HepG2 (cell line): Measurements from ENCODE around the gene DDX31. TPM values are rescaled to one million over a fixed set of nuclear protein-coding genes. Genes with fewer than 3 reads are reported as not detected.

Experiments
- HNF1A ChIP-seq, 2 experiments: sonication (generic) in 1 of 2; formaldehyde crosslinking in 1 of 2; IDR thresholded peaks; 2 replicates each; pipeline versions ENCODE4 v1.4.0 to v1.6.1; 2016 to 2020; ENCODE audit warnings: borderline replicate concordance in 1 of 2, low read depth in 1 of 2, mild to moderate bottlenecking in 1 of 2, missing genetic modification reagents in 1 of 2
- JDP2 ChIP-seq: sonication (generic); formaldehyde crosslinking; IDR thresholded peaks from 2 replicates; pipeline ENCODE4 v1.8.1; 2022; ENCODE audit warnings: missing genetic modification reagents, borderline replicate concordance
- MYC ChIP-seq: sonication (generic); formaldehyde crosslinking; IDR thresholded peaks from 2 replicates; pipeline ENCODE4 v1.9.0; 2021; ENCODE audit warnings: missing genetic modification reagents, borderline replicate concordance
- polyA plus RNA-seq, 8 experiments: library from polyadenylated mRNA; depleted of rRNA in 3 of 8; stranded (reverse) in 7 of 8; unstranded in 1 of 8; fragments of >200 nt; fragmentation: Illumina TruSeq in 4 of 8; extraction: Trizol in 4 of 8; gene quantifications; 2 replicates each; pipeline versions ENCODE4 v1.2.1 to v1.2.3, GENCODE V29; 2011 to 2016; ENCODE audit warnings: low read depth in 4 of 8, missing spikeins in 1 of 8, mixed read lengths in 1 of 8; ENCODE audit not compliant: insufficient read depth in 1 of 8
- total RNA-seq, 5 experiments: library from RNA; depleted of rRNA; stranded (reverse); fragments of >200 nt; fragmentation: Illumina TruSeq; extraction: Trizol; gene quantifications; 2 replicates each; pipeline ENCODE4 v1.2.3, GENCODE V29; 2016; ENCODE audit warnings: low read depth in 1 of 5
- TF ChIP-seq, protein P1 (sequence below): sonication (generic); formaldehyde crosslinking; IDR thresholded peaks from 2 replicates; pipeline ENCODE4 v1.4.0; 2020; ENCODE audit warnings: mild to moderate bottlenecking, missing genetic modification reagents, borderline replicate concordance

DDX31 gene
- total and polyA plus RNA-seq, 2 of the 13 experiments (the other 11 are each of a cell fraction or from before 2014, with no cell fraction given), result 11.4 to 16.3 TPM

DNA sequence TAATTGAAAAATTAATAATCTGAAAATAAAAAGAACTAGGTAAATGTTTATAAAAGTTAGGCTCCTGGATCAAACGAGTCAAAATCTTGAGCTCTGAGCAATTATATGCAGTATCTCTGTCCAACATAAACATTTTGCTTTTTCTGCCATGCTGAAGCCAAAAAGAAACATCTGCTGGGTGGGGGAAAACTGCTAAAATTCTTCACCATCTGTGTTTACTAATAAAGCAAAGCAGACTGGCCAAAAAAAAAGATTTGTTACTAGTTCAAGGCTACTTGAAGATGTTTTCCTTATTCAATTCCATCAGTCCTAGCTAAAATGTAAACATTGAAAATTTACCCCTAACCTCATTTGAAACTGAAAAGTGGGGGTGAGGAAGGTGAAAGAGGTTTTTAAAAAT is 30.2 kb upstream of the DDX31 start (continued):
- TF ChIP-seq HNF1A (IDR thresholded peaks at IDR 0.05; ENCODE audit: low read depth) (no peak), HNF1A (CRISPR knock-in tag; IDR thresholded peaks at IDR 0.05; ENCODE audit: borderline replicate concordance) (no peak), JDP2 (no peak), MYC (no peak)
- TF ChIP-seq, protein P1, sequence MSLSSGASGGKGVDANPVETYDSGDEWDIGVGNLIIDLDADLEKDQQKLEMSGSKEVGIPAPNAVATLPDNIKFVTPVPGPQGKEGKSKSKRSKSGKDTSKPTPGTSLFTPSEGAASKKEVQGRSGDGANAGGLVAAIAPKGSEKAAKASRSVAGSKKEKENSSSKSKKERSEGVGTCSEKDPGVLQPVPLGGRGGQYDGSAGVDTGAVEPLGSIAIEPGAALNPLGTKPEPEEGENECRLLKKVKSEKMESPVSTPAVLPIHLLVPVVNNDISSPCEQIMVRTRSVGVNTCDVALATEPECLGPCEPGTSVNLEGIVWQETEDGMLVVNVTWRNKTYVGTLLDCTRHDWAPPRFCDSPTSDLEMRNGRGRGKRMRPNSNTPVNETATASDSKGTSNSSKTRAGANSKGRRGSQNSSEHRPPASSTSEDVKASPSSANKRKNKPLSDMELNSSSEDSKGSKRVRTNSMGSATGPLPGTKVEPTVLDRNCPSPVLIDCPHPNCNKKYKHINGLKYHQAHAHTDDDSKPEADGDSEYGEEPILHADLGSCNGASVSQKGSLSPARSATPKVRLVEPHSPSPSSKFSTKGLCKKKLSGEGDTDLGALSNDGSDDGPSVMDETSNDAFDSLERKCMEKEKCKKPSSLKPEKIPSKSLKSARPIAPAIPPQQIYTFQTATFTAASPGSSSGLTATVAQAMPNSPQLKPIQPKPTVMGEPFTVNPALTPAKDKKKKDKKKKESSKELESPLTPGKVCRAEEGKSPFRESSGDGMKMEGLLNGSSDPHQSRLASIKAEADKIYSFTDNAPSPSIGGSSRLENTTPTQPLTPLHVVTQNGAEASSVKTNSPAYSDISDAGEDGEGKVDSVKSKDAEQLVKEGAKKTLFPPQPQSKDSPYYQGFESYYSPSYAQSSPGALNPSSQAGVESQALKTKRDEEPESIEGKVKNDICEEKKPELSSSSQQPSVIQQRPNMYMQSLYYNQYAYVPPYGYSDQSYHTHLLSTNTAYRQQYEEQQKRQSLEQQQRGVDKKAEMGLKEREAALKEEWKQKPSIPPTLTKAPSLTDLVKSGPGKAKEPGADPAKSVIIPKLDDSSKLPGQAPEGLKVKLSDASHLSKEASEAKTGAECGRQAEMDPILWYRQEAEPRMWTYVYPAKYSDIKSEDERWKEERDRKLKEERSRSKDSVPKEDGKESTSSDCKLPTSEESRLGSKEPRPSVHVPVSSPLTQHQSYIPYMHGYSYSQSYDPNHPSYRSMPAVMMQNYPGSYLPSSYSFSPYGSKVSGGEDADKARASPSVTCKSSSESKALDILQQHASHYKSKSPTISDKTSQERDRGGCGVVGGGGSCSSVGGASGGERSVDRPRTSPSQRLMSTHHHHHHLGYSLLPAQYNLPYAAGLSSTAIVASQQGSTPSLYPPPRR, result no peak
